ENCODE data around the gene TMEM196.
A peak's percentile ranks its signal among the peaks of the same experiment; 100 is the strongest.

Gene TMEM196

GRCh38 chr7:19744075-19744474, 29.3 kb downstream of the TMEM196 start:
- no peak overlapping the region for H3K27ac ChIP-seq (ENCODE audit: poor library complexity, severe bottlenecking)
- H3K4me1 ChIP-seq (ENCODE audit: insufficient read depth, poor library complexity, severe bottlenecking) = no peaks in the 10 kb centered on the region
- no peaks in the 10 kb centered on the region for H3K27me3 ChIP-seq (ENCODE audit: insufficient read depth, poor library complexity, severe bottlenecking)
- H3K4me3 ChIP-seq (ENCODE audit: severe bottlenecking) = no peak overlapping the region
- no peaks in the 10 kb centered on the region for H3K36me3 ChIP-seq (ENCODE audit: low read depth)
- DNase-seq (ENCODE audit: low spot score) = no peak
- no peak for ATAC-seq (ENCODE audit: low read depth)
- TF ChIP-seq CTCF (IDR thresholded peaks at IDR 0.05; ENCODE audit: poor library complexity, severe bottlenecking) = no peak
- no peaks in the 10 kb centered on the region for H3K9me3 ChIP-seq (ENCODE audit: severe bottlenecking)

GRCh38 chr7:19728716-19729115, 44.7 kb downstream of the TMEM196 start:
- no peaks in the 10 kb centered on the region for H3K9me3 ChIP-seq (ENCODE audit: severe bottlenecking)

DNA sequence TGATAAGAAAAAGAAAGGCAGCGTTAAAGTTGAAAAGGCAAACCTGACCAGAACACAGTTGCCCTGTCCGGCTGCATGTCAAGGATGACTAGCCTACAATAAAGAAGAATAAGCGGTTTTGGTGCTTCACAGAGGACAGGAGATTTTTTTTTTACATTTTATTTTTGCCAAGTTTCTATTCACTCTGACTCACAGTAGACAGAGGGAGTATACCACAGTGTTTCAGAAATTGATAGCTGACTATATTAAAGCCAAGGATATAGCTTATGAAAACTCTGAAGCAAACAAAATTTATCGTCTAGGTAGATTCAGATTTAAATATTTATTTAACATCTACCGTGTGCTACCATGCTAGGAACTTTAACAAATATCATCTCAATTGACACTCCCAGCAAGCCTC, 47.6 kb downstream of the TMEM196 start:
- TF ChIP-seq CTCF (IDR thresholded peaks at IDR 0.05; ENCODE audit: poor library complexity, severe bottlenecking) = no peak
- H3K4me1 ChIP-seq (ENCODE audit: insufficient read depth, poor library complexity, severe bottlenecking) = no peaks in the 10 kb centered on the region
- no peaks in the 10 kb centered on the region for H3K36me3 ChIP-seq (ENCODE audit: low read depth)
- H3K27me3 ChIP-seq (ENCODE audit: insufficient read depth, poor library complexity, severe bottlenecking) = no peaks in the 10 kb centered on the region
- no peak for DNase-seq (ENCODE audit: low spot score)
- H3K9me3 ChIP-seq (ENCODE audit: severe bottlenecking) = no peaks in the 10 kb centered on the region
- no peak for ATAC-seq (ENCODE audit: low read depth)
- no peak overlapping the region for H3K4me3 ChIP-seq (ENCODE audit: severe bottlenecking)
- H3K27ac ChIP-seq (ENCODE audit: poor library complexity, severe bottlenecking) = no peak overlapping the region

More at GRCh38 chr7:19728716-19729115, 44.7 kb downstream of the TMEM196 start:
- Histone ChIP-seq H3K27ac (ENCODE audit: poor library complexity, severe bottlenecking) (no peak overlapping the region), H3K36me3 (ENCODE audit: low read depth) (no peaks in the 10 kb centered on the region), H3K27me3 (ENCODE audit: insufficient read depth, poor library complexity, severe bottlenecking) (no peaks in the 10 kb centered on the region), H3K4me3 (ENCODE audit: severe bottlenecking) (no peak overlapping the region), H3K4me1 (ENCODE audit: insufficient read depth, poor library complexity, severe bottlenecking) (no peaks in the 10 kb centered on the region)
- no peak for DNase-seq (ENCODE audit: low spot score)
- no peak for TF ChIP-seq CTCF (IDR thresholded peaks at IDR 0.05; ENCODE audit: poor library complexity, severe bottlenecking)
- no peak for ATAC-seq (ENCODE audit: low read depth)

GRCh38 chr7:19715499-19715898, 57.9 kb downstream of the TMEM196 start:
- ATAC-seq (ENCODE audit: low read depth) = no peak
- TF ChIP-seq CTCF (IDR thresholded peaks at IDR 0.05; ENCODE audit: poor library complexity, severe bottlenecking) = no peak
- no peaks in the 10 kb centered on the region for H3K4me1 ChIP-seq (ENCODE audit: insufficient read depth, poor library complexity, severe bottlenecking)
- no peak overlapping the region for H3K27ac ChIP-seq (ENCODE audit: poor library complexity, severe bottlenecking)
- no peaks in the 10 kb centered on the region for H3K9me3 ChIP-seq (ENCODE audit: severe bottlenecking)
- no peak for DNase-seq (ENCODE audit: low spot score)
- no peaks in the 10 kb centered on the region for H3K27me3 ChIP-seq (ENCODE audit: insufficient read depth, poor library complexity, severe bottlenecking)
- no peaks in the 10 kb centered on the region for H3K36me3 ChIP-seq (ENCODE audit: low read depth)
- no peak overlapping the region for H3K4me3 ChIP-seq (ENCODE audit: severe bottlenecking)

DNA sequence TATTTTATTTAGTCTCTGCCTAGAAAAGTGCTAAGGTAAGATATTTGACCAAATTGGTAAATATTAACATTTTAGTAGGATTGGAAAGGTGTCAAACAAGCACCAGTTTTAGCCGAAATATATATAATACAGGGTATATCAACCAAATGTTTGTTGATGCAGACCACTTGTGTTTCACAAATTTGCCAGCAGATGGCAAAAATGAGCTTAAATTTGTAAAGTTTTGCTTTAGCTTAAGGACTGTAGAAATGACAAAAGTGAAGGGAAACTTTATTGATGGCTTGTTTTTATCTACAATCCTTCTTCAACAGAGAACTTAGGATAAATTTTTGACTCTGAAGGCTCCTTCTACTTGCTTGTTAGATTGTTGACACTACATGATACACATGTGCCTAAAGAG, 59.7 kb downstream of the TMEM196 start:
- DNase-seq (ENCODE audit: low spot score) (no peak), ATAC-seq (ENCODE audit: low read depth) (peak; percentile 46; the same call in 1 of the 3 replicates)
- no peaks in the 10 kb centered on the region for H3K4me1 ChIP-seq (ENCODE audit: insufficient read depth, poor library complexity, severe bottlenecking)
- H3K36me3 ChIP-seq (ENCODE audit: low read depth) = no peaks in the 10 kb centered on the region
- H3K27ac ChIP-seq (ENCODE audit: poor library complexity, severe bottlenecking) = no peak overlapping the region
- H3K27me3 ChIP-seq (ENCODE audit: insufficient read depth, poor library complexity, severe bottlenecking) = no peaks in the 10 kb centered on the region
- no peak overlapping the region for H3K4me3 ChIP-seq (ENCODE audit: severe bottlenecking)
- peak; percentile 73 for TF ChIP-seq CTCF (IDR thresholded peaks at IDR 0.05; ENCODE audit: poor library complexity, severe bottlenecking)
- H3K9me3 ChIP-seq (ENCODE audit: severe bottlenecking) = no peaks in the 10 kb centered on the region

Measured in RWPE2 (cell line).